Cerebellar nuclear complex (tissue), 1 donor: ENCODE results near the gene MRPS14.
A peak's percentile ranks its signal among the peaks of the same experiment; 100 is the strongest.
"Not testable (repeated sequence)": the region's sequence is repeated elsewhere in the genome, so short reads cannot be mapped to it uniquely, and the experiment has no call there.

Experiments used
- DNase-seq, 2 experiments: peaks; one replicate each; lab custom pipeline; 2025; lab: John Stamatoyannopoulos, UW

The MRPS14 gene

GRCh38 chr1:175023043-175023921 lies at the start of gene MRPS14:
Gene MRPS14, minus strand, starts transcription at chr1:175023425. Its CDS starts 17 bp downstream, at chr1:175023408.
- peak in 1 of 2 experiments; percentile 95 for DNase-seq

DNA sequence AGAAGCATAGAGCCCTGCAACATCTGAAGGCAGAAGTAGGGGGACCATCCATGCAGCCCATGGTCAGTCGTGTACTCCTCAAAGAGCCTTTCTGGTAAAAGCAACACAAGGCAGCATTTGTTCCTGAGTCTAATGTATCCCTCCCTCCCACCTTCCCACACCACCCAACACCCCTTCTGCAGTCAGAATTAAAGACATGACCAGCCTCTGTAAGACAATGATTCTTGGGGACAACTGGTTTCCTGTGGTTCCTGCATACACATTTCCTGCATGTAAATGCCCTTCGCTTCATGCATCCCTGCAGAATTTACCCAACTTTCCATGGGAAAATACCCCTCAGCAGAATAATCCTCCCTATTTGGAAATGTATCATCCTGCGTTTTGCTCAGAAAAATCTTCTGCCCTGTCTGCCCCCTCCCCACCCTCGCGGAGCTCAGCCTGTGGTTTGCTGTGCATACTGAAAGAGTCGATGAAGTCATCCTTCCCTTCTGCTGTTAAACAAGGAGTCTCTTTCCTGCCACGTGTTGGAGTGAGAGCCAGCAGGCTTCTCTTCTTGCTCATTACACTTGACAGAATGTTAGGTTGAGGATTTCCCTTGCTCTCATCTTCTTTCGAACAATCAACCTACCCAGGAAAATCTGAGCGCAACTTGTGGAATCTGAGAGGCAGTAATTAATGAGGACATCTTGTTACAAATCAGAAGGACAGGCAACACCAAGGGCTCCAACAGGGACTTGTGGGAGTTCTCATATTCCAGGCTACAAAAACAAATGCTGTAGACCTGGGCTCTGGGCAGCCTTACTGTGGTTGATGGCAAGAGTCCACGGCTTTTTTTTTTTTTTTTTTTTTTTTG lies 49.1 kb upstream of the MRPS14 start:
- DNase-seq: no peak

DNA sequence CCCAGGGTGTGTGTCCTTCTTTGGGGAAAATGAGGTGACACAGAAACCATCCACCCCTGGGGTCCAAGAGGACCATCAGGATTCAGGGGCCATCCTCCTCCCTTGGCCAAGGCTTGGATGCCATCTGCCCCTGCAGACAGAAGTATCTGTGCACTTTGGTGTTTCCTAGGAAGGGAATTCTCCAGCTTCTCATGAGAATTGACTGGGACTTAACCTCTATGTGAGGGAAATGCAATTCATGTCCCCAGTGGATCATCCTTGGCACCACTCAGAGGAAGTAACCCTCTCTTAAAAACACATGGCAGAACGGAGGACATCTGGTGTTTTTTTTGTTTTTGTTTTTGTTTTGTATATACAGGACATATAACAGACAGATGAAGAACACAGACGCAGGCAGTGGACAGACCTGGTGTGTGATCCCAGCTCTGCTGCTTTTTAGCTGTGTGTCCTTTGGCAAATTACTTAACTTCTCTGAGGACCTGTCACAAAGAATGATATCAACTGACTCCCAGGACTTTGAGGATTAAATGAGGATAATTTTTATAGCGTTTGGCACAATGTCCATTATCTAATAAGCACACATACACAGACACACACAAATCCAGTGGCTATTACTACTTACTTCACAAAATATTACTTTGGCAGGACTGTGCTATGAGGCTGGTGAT lies 48.2 kb upstream of the MRPS14 start:
- DNase-seq: no peak

DNA sequence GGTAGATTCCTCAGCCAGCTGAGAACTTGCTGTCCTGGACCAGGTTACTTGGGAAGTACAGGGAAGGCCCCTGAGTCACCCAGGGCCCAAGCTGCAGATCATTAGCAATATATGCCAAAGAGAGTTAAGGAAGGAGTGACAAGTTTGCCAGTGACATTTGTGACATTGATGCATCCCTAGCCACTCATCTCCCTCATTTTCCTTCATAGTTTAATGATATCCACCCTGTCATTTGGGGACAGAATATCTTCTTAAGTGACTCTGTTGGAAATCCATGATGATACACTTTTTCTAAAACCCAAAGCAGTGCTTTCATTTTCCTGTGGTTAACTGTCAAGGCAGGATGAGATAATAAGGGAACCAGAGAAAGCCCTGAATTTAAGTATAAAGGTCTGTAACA lies 47.6 kb upstream of the MRPS14 start:
- DNase-seq: no peak

- no peak for DNase-seq
Measured at GRCh38 chr1:175067362-175068106, 44.3 kb upstream of the MRPS14 start, which contains the start of gene TNN. Gene TNN, plus strand, starts transcription at chr1:175067833. Its CDS starts 9,586 bp downstream, at chr1:175077419.

GRCh38 chr1:175062858-175063257 lies 39.6 kb upstream of the MRPS14 start:
- no peak for DNase-seq

DNA sequence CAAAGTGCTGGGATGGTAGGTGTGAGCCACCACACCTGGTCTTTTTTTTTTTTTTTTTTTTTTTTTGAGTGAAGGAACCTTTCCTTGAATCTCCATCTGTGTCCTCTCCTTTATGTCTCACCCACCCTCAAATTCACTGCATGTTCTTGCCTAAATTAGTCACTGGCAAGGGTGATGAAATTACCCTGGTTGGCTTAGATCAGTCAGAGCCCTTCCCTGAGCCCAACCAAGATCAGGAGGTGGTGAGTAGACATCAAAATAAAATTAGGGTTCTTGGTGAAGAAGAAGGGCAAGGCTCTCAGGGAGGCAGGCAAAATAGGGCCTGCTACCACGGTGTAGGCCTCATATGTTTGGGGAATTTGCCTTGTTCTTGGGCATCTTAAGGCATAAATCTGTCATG lies 39.1 kb upstream of the MRPS14 start:
- no peak for DNase-seq

DNA sequence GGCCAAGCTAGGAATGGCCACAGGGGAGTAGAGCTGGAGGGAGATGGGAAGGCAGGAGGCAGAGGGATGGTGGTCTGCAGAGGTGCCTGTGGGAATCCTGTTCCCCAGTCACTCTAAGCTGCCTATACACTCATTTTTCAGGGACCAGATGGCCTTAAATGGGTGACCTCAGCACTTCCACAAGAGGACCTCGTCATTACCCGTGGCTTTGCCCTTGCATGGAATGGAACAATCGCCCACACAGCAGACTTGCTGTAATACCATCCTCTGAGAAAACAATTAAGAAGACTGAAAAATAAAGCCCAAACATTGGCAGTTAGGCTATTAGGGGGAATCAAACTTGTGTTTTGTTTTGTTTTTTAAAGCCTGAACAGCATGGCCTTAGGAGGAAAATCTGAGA lies 31.5 kb upstream of the MRPS14 start:
- no peak for DNase-seq

GRCh38 chr1:175050992-175051391 lies 27.8 kb upstream of the MRPS14 start:
- no peak for DNase-seq

DNA sequence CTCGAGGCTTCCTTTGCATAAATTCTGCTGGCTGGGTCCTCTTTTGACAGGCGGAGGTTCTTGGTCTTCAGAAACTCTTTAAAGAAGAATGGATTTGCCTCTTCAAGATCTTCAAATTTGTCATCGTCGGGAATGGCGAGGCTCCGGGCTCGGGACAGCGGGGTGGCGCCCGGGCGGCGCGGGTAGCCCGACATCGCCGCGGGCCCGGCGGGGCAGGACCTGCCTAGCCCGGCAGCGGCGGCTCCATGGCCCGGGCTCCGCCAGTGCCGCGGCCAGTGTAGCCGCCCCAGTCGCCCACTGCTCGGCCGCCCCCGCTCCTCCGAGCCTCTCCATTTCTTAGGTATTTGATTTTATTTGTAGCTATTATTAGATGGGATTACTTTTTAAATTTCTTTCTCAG lies 22.3 kb upstream of the MRPS14 start:
- DNase-seq: no peak

DNA sequence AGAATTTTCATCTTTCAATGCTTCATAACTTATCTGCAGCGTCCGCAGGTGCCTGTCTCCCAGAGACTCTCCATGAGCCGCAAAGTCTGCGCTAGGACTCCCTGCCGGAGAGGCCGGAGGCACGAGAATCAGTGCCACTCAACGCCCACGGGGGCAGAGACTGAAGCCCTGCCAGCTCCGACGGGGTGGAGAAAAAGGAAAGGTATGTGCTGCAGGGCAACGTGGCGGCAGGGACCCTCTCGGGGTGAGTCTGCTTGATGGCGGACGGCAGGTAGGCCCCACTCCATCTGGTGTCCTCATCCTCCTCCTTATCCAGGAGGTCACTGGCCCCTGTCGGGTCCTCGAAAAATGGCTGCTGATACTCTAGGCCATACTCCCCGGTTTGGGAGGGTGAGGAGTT lies 21.9 kb upstream of the MRPS14 start:
- DNase-seq: no peak

- not testable (repeated sequence) for DNase-seq
Measured at GRCh38 chr1:175044591-175044990, 21.4 kb upstream of the MRPS14 start.

DNA sequence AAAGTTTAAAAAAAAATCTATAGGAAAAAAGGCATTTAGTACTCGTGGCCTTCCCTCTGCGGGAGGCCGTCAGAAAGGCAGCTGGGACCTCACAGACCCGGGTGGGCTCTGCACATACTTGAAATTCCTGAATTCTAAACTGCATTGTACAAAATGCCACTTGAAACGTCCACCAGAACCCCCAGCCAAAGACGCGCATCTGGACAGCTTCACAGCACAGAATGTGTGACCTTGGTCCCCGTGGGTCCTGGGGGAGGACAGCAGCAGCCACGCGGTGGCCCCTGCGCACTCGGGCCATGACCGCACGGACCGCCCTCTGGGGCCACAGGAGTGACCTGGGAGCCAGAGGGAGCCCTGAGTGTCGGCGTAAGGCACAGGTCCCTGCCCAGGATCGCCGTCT lies 20.6 kb upstream of the MRPS14 start:
- DNase-seq: no peak

GRCh38 chr1:175042650-175043049 lies 19.4 kb upstream of the MRPS14 start:
- DNase-seq: no peak

GRCh38 chr1:175040324-175040879 lies 17.2 kb upstream of the MRPS14 start:
- no peak for DNase-seq

DNA sequence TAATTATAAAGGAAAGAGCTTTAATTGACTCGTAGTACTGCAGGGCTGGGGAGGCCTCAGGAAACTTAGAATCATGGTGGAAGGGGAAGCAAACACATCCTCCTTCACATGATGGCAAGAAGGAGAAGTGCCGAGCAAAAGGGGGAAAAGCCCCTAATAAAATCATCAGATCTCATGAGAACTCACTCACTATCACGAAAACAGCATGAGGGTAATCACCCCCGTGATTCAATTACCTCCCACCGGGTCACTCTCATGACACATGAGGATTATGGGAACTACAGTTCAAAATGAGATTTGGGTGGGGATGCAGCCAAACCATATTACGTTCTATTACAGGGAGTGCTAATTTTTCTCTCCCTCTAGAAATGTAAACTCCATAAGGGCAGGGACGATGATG lies 14.2 kb upstream of the MRPS14 start:
- no peak for DNase-seq

DNA sequence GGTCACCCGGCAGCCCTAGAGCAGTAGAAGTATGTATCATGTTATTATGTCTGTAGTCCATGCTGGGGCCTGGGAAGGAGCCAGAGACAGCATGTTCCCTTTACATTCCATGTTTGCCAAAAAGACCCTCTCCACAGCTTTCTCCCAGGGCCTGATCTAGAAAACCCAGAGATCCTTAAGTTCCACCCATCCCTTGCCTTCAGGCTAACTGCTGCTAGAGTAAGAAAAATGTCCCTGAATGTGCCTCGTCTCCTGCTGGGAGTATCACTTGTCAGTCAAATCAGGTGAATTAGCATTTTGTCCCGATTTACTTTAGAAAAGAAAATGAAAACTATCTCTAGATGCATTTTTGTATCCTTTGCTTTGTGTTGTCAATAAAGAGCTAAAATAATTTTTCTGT lies 13.3 kb upstream of the MRPS14 start:
- DNase-seq: no peak

DNA sequence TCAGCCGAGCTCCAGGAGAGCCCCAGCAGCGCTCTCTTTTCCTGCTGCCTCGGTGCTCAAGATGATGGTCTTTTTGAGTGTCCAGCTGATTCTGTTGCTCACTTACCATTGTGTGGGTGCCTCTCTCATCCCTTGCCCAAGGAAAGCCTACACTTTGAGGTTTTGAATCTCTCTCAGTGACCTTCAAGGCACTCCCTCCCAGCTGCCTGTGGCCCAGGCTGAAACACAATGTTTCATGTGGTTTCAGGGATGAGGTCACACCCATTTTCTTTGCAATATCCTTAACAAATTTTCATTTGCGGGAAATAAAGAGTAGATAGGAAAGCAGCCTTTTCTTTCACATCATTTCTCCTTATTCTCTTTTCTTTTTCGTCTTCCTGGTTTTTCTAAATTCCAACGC lies 12.6 kb upstream of the MRPS14 start:
- DNase-seq: no peak

- no peak for DNase-seq
Measured at GRCh38 chr1:175034775-175035174, 11.6 kb upstream of the MRPS14 start.

DNA sequence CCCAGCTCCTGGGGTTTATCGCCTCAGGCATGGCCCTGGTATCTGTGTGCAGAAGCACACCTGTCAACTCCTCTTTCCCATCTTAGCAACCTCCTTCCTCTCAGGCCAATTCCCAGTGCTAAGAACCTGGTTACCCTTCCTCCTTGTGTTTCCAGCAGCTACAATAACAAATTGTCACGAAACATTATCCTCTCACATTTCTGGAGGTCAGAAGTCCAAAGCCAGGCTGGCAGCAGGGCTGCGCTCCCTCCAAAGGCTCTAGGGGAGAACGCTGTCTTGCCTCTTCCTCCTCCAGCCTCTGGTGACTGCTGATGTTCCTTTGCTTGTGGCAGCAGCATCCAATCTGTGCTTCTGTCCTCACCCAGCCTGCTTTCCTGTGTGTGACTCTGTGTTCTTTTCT lies 10.7 kb upstream of the MRPS14 start:
- DNase-seq: no peak

DNA sequence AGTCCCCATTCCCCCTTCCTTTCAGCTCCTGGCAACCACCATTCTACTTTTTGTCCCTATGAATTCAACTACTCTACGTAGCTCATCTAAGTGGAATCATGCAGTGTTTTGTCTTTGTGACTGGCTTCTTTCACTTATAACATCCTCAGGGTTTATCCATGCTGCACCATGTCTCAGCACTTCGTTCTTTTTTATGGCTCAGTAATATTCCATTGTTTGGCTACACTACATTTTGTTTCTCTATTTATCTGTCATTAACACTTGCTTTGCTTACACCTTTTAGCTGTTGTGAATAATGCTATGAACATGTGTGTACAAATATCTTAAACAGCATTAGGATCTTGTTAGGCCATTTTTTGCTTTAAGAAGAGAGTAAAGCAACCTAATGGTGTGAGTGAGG lies 1.5 kb upstream of the MRPS14 start:
- DNase-seq: no peak
